ENCODE results near the gene MRPL4.

The MRPL4 gene

DNA sequence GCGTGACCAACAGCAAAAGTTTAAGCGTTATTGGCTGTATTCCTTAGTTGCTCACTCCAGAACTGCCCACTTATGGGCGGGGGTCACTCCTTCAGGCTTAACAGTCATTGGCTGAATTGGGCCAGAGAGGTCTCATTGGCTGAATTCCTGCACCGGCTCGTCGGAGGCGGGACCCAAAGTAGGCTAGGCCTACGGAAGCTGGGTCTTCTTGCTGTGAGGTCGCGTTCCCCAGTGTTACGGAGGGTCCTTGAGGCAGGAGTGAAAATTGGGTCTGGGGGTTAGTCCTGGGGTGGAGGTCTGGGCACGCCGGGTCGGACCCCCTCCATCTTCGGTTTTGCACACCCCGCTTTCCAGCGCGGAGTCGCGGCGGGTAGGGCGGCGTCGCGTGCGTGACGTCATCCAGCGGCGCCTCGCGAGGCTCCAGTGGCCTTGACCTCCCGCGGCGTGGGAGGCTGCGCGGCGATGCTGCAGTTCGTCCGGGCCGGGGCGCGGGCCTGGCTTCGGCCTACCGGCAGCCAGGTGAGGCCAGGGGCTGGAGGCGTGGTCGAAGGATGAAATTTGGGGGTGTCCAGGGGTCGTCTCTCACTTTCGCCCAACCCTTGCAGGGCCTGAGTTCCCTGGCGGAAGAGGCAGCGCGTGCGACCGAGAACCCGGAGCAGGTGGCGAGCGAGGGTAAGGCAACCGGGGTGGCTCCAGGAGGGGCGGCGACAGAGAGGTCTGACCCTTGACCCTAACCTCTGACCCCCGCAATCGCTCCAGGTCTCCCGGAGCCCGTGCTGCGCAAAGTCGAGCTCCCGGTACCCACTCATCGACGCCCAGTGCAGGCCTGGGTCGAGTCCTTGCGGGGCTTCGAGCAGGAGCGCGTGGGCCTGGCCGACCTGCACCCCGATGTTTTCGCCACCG is at the start of gene MRPL4:
Gene MRPL4 (plus strand): TSS at position 423 of the 903 bp plus-strand sequence. CDS start 40 bp downstream, at position 463.
- Histone ChIP-seq H3K4me3 (ENCODE audit: low read length in 2 of 2) (peak within 1 kb of the TSS; percentile 93 to 98), H3K9ac (ENCODE audit: low read depth in 1 of 2, low read length in 2 of 2) (peak within 1 kb of the TSS; percentile 92 to 97), H3K27ac (ENCODE audit: low read depth in 2 of 2, low read length in 2 of 2) (peak within 1 kb of the TSS; percentile 86 to 88), H3K9me3 (ENCODE audit: control insufficient read depth in 2 of 2, low read length in 2 of 2) (no peaks in the 10 kb centered on the region), H3K4me1 (ENCODE audit: control insufficient read depth in 2 of 2, insufficient read depth in 2 of 2, low read length in 2 of 2) (peaks cover 8 to 9% of the 10 kb centered on the region in 2 donors), H3K27me3 (ENCODE audit: control insufficient read depth in 2 of 2, insufficient read depth in 2 of 2, low read length in 2 of 2) (no peaks in the 10 kb centered on the region), H3K36me3 (ENCODE audit: control insufficient read depth in 2 of 2, insufficient read depth in 2 of 2, low read length in 2 of 2) (peaks cover 14 to 23% of the 10 kb centered on the region in 2 donors)

DNA sequence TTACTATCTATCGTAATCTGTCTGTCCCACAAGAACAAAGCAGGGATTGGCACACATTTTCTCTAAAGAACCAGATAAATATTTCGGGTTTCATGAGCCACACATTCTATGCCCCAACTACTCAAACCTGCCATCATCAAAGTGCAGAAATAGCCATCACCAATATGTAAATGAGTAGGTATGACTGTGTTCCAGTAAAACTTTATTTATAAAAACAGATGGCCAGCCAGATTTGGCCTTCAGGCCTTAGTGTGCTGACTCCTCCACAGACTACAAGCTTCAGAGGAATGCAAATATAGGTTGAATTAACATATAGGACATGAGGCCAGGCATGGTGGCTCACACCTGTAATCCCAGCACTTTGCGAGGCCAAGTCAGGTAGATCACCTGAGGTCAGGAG is 48.3 kb upstream of the MRPL4 start:
- Histone ChIP-seq H3K4me3 (ENCODE audit: low read length in 2 of 2) (no peak overlapping the region), H3K4me1 (ENCODE audit: control insufficient read depth in 2 of 2, insufficient read depth in 2 of 2, low read length in 2 of 2) (no peaks in the 10 kb centered on the region), H3K27ac (ENCODE audit: low read depth in 2 of 2, low read length in 2 of 2) (no peak overlapping the region), H3K9ac (ENCODE audit: low read depth in 1 of 2, low read length in 2 of 2) (no peak overlapping the region), H3K27me3 (ENCODE audit: control insufficient read depth in 2 of 2, insufficient read depth in 2 of 2, low read length in 2 of 2) (no peaks in the 10 kb centered on the region), H3K9me3 (ENCODE audit: control insufficient read depth in 2 of 2, low read length in 2 of 2) (no peaks in the 10 kb centered on the region), H3K36me3 (ENCODE audit: control insufficient read depth in 2 of 2, insufficient read depth in 2 of 2, low read length in 2 of 2) (no peaks in the 10 kb centered on the region)

DNA sequence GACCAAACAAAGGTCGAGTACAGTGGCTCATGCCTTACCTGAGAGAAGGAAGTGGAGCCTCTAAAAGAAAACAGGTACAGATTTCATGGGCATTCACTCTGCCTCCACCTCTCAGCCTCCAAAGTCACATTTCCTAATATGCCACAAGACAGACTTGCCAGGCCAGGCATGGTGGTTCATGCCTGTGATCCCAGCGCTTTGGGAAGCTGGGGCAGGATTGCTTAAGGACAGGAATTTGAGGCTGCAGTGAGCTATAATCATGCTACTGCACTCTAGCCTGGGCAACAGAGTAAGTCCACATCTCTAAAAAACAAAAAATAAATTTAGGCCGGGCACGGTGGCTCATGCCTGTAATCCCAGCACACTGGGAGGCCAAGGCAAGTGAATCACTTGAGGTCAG is 46.4 kb upstream of the MRPL4 start:
- no peak overlapping the region for H3K9ac ChIP-seq (ENCODE audit: low read depth in 1 of 2, low read length in 2 of 2)
- H3K9me3 ChIP-seq (ENCODE audit: control insufficient read depth in 2 of 2, low read length in 2 of 2): no peaks in the 10 kb centered on the region

DNA sequence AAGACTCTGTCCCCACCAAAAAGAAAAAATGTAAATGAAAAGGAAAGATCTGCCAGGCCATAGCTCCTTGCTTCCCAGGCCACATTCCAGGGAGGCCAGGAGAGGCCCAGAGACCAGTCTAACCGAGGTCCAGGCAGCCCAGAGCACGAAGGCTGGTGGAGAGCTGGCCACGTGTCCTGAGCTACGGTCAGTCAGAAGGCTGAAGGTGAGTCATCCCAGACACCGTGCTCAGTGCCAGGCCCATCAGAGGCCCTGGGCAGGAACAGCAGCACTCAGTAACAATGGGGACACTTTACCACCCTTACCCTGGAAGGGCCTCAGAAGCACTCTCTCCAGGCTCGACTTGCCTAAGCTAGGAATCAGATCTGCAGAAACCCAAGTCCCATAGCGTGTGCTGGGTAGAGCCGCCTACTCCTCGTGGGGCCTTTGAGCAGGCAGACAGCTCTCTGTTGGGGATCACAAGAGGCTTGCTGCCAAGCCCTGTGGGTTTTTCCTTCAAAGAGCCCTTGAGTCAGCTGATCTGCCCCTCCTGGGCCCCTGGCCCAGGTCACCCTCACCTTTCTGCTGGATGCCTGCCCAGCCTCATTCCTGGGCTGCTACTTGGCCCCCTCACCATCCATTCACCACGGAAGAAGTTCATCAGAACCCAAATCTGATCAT is 45.7 kb upstream of the MRPL4 start:
- H3K4me3 ChIP-seq (ENCODE audit: low read length in 2 of 2): no peak overlapping the region
- H3K27ac ChIP-seq (ENCODE audit: low read depth in 2 of 2, low read length in 2 of 2): no peak overlapping the region

More for the DNA sequence above, 46.4 kb upstream of the MRPL4 start:
- Histone ChIP-seq H3K27ac (ENCODE audit: low read depth in 2 of 2, low read length in 2 of 2) (no peak overlapping the region), H3K36me3 (ENCODE audit: control insufficient read depth in 2 of 2, insufficient read depth in 2 of 2, low read length in 2 of 2) (no peaks in the 10 kb centered on the region), H3K27me3 (ENCODE audit: control insufficient read depth in 2 of 2, insufficient read depth in 2 of 2, low read length in 2 of 2) (no peaks in the 10 kb centered on the region), H3K4me1 (ENCODE audit: control insufficient read depth in 2 of 2, insufficient read depth in 2 of 2, low read length in 2 of 2) (no peaks in the 10 kb centered on the region), H3K4me3 (ENCODE audit: low read length in 2 of 2) (no peak overlapping the region)

DNA sequence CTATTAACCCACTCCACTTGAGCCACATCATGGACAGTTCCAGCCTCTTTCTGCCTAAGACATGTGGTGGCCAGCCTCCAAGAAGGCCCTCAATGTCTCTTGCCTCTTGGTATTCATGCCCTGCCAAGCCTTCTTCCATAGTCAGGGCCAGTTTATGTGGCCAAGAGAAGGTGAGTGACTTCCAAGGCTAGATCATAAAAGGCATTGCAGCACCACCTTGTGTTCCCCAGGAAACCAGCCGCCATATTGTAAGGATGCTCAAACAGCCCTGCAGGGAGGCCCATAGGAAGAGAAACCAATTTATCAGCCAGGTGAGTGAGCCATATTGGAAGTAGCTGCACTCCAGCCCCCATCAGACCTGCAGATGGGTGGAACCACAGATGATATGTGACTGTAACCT is 45.0 kb upstream of the MRPL4 start:
- Histone ChIP-seq H3K27ac (ENCODE audit: low read depth in 2 of 2, low read length in 2 of 2) (no peak overlapping the region), H3K4me1 (ENCODE audit: control insufficient read depth in 2 of 2, insufficient read depth in 2 of 2, low read length in 2 of 2) (no peaks in the 10 kb centered on the region), H3K9me3 (ENCODE audit: control insufficient read depth in 2 of 2, low read length in 2 of 2) (no peaks in the 10 kb centered on the region), H3K9ac (ENCODE audit: low read depth in 1 of 2, low read length in 2 of 2) (no peak overlapping the region), H3K4me3 (ENCODE audit: low read length in 2 of 2) (no peak overlapping the region), H3K36me3 (ENCODE audit: control insufficient read depth in 2 of 2, insufficient read depth in 2 of 2, low read length in 2 of 2) (no peaks in the 10 kb centered on the region), H3K27me3 (ENCODE audit: control insufficient read depth in 2 of 2, insufficient read depth in 2 of 2, low read length in 2 of 2) (no peaks in the 10 kb centered on the region)

More for the DNA sequence above, 45.7 kb upstream of the MRPL4 start:
- Histone ChIP-seq H3K27me3 (ENCODE audit: control insufficient read depth in 2 of 2, insufficient read depth in 2 of 2, low read length in 2 of 2) (no peaks in the 10 kb centered on the region), H3K9ac (ENCODE audit: low read depth in 1 of 2, low read length in 2 of 2) (no peak overlapping the region), H3K36me3 (ENCODE audit: control insufficient read depth in 2 of 2, insufficient read depth in 2 of 2, low read length in 2 of 2) (no peaks in the 10 kb centered on the region), H3K4me1 (ENCODE audit: control insufficient read depth in 2 of 2, insufficient read depth in 2 of 2, low read length in 2 of 2) (no peaks in the 10 kb centered on the region), H3K9me3 (ENCODE audit: control insufficient read depth in 2 of 2, low read length in 2 of 2) (no peaks in the 10 kb centered on the region)

DNA sequence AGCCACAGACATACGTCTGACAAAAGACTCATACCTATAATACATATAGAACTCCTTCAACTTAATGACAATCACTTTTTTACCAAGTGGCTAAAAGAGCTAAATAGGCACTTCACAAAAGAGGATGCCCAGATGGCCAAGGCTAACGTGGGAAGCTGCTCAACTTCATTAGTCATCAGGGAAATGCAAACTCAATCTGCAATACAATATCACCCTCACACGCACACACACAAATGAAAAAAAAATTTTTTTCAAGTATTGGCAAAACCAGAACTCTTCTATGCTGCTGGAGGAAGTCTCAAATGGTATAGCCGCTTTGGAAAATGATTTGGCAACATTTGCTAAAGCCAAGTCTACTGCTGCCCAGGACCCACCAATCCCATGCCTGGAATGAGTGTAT is 42.7 kb upstream of the MRPL4 start:
- no peak overlapping the region for H3K9ac ChIP-seq (ENCODE audit: low read depth in 1 of 2, low read length in 2 of 2)
- no peaks in the 10 kb centered on the region for H3K27me3 ChIP-seq (ENCODE audit: control insufficient read depth in 2 of 2, insufficient read depth in 2 of 2, low read length in 2 of 2)
- no peak overlapping the region for H3K4me3 ChIP-seq (ENCODE audit: low read length in 2 of 2)
- H3K4me1 ChIP-seq (ENCODE audit: control insufficient read depth in 2 of 2, insufficient read depth in 2 of 2, low read length in 2 of 2): no peaks in the 10 kb centered on the region
- H3K36me3 ChIP-seq (ENCODE audit: control insufficient read depth in 2 of 2, insufficient read depth in 2 of 2, low read length in 2 of 2): no peaks in the 10 kb centered on the region
- no peak overlapping the region for H3K27ac ChIP-seq (ENCODE audit: low read depth in 2 of 2, low read length in 2 of 2)
- H3K9me3 ChIP-seq (ENCODE audit: control insufficient read depth in 2 of 2, low read length in 2 of 2): no peaks in the 10 kb centered on the region

DNA sequence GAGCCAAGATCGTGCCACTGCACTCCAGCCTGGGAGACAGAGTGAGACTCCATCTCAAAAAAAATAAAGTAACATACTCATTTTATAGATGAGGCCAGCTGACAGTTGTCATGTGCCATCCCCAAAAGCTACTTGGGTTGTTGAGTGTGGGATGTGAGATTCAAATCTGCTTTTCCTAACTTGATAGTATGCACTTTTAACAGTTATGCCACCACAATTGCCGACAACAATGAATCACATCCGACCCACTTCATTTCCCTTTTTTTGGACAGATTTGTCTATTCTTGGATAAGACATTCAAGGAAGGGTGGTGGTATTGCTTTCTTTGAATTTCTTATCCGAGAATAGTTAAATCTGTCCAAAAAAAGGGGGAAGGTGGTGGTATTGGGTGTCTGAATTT is 41.0 kb upstream of the MRPL4 start:
- Histone ChIP-seq H3K36me3 (ENCODE audit: control insufficient read depth in 2 of 2, insufficient read depth in 2 of 2, low read length in 2 of 2) (no peaks in the 10 kb centered on the region), H3K27me3 (ENCODE audit: control insufficient read depth in 2 of 2, insufficient read depth in 2 of 2, low read length in 2 of 2) (no peaks in the 10 kb centered on the region), H3K9ac (ENCODE audit: low read depth in 1 of 2, low read length in 2 of 2) (no peak overlapping the region), H3K9me3 (ENCODE audit: control insufficient read depth in 2 of 2, low read length in 2 of 2) (no peaks in the 10 kb centered on the region), H3K27ac (ENCODE audit: low read depth in 2 of 2, low read length in 2 of 2) (no peak overlapping the region), H3K4me3 (ENCODE audit: low read length in 2 of 2) (no peak overlapping the region), H3K4me1 (ENCODE audit: control insufficient read depth in 2 of 2, insufficient read depth in 2 of 2, low read length in 2 of 2) (no peaks in the 10 kb centered on the region)

DNA sequence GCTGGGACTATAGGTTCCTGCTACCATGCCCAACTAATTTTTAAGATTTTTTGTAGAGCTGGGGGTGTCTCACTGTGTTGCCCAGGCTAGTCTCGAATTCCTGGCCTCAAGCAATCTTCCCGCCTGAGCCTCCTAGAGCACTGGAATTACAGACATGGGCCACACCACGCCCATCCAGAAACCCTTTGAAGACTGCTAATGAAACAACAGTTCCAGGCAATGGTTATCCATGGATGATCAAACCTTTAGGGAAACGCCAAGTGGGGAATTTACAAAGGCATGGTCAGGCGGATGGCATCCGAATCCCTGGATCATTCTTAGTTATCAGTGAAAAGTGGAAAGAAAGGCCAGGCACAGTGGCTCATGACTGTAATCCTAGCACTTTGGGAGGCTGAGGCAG is 40.3 kb upstream of the MRPL4 start:
- Histone ChIP-seq H3K36me3 (ENCODE audit: control insufficient read depth in 2 of 2, insufficient read depth in 2 of 2, low read length in 2 of 2) (no peaks in the 10 kb centered on the region), H3K4me3 (ENCODE audit: low read length in 2 of 2) (no peak overlapping the region), H3K27ac (ENCODE audit: low read depth in 2 of 2, low read length in 2 of 2) (no peak overlapping the region), H3K9me3 (ENCODE audit: control insufficient read depth in 2 of 2, low read length in 2 of 2) (no peaks in the 10 kb centered on the region), H3K9ac (ENCODE audit: low read depth in 1 of 2, low read length in 2 of 2) (no peak overlapping the region), H3K27me3 (ENCODE audit: control insufficient read depth in 2 of 2, insufficient read depth in 2 of 2, low read length in 2 of 2) (no peaks in the 10 kb centered on the region), H3K4me1 (ENCODE audit: control insufficient read depth in 2 of 2, insufficient read depth in 2 of 2, low read length in 2 of 2) (no peaks in the 10 kb centered on the region)

DNA sequence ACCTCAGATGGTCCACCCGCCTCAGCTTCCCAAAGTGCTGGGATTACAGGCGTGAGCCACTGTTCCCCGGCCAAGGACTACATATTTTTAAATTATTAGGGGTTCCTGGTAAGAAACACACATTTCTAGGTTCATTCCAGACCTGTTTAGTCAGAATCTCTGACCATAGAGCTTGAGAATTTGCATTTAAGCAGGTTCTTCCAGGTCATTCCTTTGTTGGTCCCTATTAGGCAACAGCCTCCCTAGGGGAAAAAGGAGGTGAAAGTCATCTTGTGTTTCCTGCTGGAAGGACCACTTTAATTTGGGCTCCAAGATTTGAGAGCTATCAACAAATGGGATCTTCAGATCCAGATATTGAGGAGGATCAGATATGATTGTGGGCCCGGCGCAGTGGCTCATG is 37.2 kb upstream of the MRPL4 start:
- Histone ChIP-seq H3K9ac (ENCODE audit: low read depth in 1 of 2, low read length in 2 of 2) (no peak overlapping the region), H3K36me3 (ENCODE audit: control insufficient read depth in 2 of 2, insufficient read depth in 2 of 2, low read length in 2 of 2) (no peaks in the 10 kb centered on the region), H3K4me3 (ENCODE audit: low read length in 2 of 2) (no peak overlapping the region), H3K9me3 (ENCODE audit: control insufficient read depth in 2 of 2, low read length in 2 of 2) (no peaks in the 10 kb centered on the region), H3K27ac (ENCODE audit: low read depth in 2 of 2, low read length in 2 of 2) (no peak overlapping the region), H3K27me3 (ENCODE audit: control insufficient read depth in 2 of 2, insufficient read depth in 2 of 2, low read length in 2 of 2) (no peaks in the 10 kb centered on the region), H3K4me1 (ENCODE audit: control insufficient read depth in 2 of 2, insufficient read depth in 2 of 2, low read length in 2 of 2) (no peaks in the 10 kb centered on the region)

DNA sequence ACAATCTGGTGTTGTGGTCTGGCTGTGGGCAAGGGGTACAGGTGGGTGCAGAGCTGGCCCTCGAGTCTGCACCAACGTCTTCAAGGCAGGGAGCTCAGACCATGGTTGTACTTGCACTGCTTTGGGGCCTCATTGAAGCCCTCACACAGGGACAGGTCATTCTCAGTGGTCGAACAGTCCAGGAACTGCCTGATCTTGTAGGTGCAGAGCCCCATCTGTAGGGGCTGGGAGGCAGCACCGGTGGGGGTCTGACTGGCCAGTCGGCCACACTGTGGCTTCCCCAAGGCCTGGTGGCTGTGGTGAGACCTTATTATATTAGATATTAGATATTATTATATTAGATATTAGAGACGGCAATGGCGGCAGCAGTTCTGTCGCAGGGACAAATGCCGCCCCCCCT is 34.9 kb upstream of the MRPL4 start:
- H3K4me1 ChIP-seq (ENCODE audit: control insufficient read depth in 2 of 2, insufficient read depth in 2 of 2, low read length in 2 of 2): no peaks in the 10 kb centered on the region
- no peaks in the 10 kb centered on the region for H3K9me3 ChIP-seq (ENCODE audit: control insufficient read depth in 2 of 2, low read length in 2 of 2)
- no peak overlapping the region for H3K4me3 ChIP-seq (ENCODE audit: low read length in 2 of 2)
- no peaks in the 10 kb centered on the region for H3K36me3 ChIP-seq (ENCODE audit: control insufficient read depth in 2 of 2, insufficient read depth in 2 of 2, low read length in 2 of 2)
- no peak overlapping the region for H3K27ac ChIP-seq (ENCODE audit: low read depth in 2 of 2, low read length in 2 of 2)
- H3K9ac ChIP-seq (ENCODE audit: low read depth in 1 of 2, low read length in 2 of 2): no peak overlapping the region
- no peaks in the 10 kb centered on the region for H3K27me3 ChIP-seq (ENCODE audit: control insufficient read depth in 2 of 2, insufficient read depth in 2 of 2, low read length in 2 of 2)

Data from mucosa of rectum (tissue), 2 donors.